ENCODE results near the gene TMEM117. TPM values are rescaled to one million over a fixed set of nuclear protein-coding genes. Genes with fewer than 3 reads are reported as not detected.
"Not testable (repeated sequence)": the region's sequence is repeated elsewhere in the genome, so short reads cannot be mapped to it uniquely, and the experiment has no call there.

TMEM117 gene
- total RNA-seq, 1 donor, result 10.8 TPM

DNA sequence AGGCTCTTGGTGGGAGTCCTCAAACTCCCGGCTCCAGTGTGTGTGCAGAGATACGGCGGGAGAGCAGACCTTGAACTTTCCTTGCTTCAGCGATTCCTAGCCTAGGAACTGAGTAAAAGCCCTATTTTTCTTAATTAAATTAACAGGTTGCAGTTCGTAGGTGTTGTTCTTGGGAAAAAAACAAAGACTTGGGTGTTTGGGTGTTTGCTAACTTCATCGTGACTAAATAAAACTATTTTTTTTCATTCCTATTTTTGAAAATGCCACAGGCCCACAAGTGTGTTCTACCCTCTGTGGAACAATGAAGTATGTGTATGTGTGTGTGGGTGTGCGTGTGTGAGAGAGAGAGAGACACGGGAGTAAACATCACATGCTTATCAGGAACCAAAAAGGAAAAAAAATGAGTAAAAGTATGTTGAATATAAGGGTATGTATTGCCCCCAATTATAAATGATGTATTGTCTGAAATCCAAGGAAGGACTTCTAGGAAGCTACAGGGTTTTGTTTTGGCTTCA lies 651 bp downstream of the TMEM117 start:
- DNase-seq (ENCODE audit: low read depth), result peak; percentile 34
- TF ChIP-seq, protein P1, sequence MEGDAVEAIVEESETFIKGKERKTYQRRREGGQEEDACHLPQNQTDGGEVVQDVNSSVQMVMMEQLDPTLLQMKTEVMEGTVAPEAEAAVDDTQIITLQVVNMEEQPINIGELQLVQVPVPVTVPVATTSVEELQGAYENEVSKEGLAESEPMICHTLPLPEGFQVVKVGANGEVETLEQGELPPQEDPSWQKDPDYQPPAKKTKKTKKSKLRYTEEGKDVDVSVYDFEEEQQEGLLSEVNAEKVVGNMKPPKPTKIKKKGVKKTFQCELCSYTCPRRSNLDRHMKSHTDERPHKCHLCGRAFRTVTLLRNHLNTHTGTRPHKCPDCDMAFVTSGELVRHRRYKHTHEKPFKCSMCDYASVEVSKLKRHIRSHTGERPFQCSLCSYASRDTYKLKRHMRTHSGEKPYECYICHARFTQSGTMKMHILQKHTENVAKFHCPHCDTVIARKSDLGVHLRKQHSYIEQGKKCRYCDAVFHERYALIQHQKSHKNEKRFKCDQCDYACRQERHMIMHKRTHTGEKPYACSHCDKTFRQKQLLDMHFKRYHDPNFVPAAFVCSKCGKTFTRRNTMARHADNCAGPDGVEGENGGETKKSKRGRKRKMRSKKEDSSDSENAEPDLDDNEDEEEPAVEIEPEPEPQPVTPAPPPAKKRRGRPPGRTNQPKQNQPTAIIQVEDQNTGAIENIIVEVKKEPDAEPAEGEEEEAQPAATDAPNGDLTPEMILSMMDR (IDR thresholded peaks at IDR 0.05; ENCODE audit: insufficient read depth, low read depth, low read length), result no peak
- H3K4me3 ChIP-seq (ENCODE audit: low read depth, low read length), result peak overlapping the region; percentile 70

DNA sequence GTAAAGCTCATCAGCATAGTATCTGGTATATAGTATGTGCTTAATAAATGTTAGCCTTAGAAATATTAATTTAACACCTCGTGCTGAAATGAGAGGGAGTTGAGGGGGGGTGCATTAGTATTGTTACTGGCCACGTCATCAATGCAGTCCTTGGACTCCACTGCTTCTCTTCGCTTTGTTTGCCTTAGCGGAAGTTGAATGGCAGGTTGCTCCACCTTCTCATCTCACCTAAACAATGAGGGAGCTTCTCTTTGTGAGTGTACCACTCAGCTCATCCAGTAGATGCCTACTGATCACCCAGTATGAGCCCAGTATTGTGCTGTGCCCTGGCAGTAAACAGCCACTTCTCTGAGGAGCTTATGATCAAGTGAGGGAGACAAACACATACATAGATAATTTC lies 4.5 kb downstream of the TMEM117 start:
- TF ChIP-seq, protein P1 (IDR thresholded peaks at IDR 0.05; ENCODE audit: insufficient read depth, low read depth, low read length), result no peak
- no peak overlapping the region for H3K4me3 ChIP-seq (ENCODE audit: low read depth, low read length)
- DNase-seq (ENCODE audit: low read depth), result no peak

DNA sequence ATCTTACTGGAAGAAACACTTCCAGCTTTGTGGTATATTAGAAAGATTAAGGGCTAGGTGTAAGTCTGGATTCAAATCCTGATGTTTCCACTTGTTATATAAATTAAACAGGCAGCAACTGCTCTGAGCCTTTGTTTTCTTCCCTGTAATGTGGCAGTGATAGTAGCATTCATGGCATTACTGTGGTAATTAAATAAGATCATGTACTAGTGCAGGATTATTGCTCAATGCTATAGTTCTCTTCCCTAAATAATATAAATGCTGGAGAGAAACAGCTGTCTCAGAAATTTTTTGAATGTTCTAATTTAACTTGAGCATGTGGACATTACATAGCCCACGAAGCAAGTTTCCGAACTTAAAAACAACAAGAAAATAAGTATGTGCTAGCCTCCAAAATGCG lies 5.4 kb downstream of the TMEM117 start:
- H3K4me3 ChIP-seq (ENCODE audit: low read depth, low read length), result no peak overlapping the region
- DNase-seq (ENCODE audit: low read depth), result no peak
- TF ChIP-seq, protein P1 (IDR thresholded peaks at IDR 0.05; ENCODE audit: insufficient read depth, low read depth, low read length), result no peak

DNA sequence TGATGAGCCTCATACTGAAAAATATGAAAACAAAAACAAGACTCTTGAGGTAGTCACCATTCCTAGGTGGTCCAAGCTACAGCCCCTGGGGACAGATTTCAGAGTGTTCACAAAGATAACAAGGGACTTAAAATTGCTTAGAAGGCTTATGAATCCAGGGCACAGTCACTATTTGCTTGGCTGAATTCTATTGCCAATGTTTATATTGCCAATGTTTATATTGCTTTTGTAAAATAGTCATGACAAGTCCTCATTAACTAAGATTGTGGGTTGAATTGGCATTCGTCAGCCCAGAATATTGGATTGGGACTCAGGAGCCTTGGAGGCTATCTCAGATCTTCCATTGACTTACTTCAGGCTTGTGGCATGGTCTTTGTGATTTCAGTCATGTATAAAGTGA lies 6.4 kb downstream of the TMEM117 start:
- no peak for DNase-seq (ENCODE audit: low read depth)
- H3K4me3 ChIP-seq (ENCODE audit: low read depth, low read length), result no peak overlapping the region
- TF ChIP-seq, protein P1 (IDR thresholded peaks at IDR 0.05; ENCODE audit: insufficient read depth, low read depth, low read length), result no peak

DNA sequence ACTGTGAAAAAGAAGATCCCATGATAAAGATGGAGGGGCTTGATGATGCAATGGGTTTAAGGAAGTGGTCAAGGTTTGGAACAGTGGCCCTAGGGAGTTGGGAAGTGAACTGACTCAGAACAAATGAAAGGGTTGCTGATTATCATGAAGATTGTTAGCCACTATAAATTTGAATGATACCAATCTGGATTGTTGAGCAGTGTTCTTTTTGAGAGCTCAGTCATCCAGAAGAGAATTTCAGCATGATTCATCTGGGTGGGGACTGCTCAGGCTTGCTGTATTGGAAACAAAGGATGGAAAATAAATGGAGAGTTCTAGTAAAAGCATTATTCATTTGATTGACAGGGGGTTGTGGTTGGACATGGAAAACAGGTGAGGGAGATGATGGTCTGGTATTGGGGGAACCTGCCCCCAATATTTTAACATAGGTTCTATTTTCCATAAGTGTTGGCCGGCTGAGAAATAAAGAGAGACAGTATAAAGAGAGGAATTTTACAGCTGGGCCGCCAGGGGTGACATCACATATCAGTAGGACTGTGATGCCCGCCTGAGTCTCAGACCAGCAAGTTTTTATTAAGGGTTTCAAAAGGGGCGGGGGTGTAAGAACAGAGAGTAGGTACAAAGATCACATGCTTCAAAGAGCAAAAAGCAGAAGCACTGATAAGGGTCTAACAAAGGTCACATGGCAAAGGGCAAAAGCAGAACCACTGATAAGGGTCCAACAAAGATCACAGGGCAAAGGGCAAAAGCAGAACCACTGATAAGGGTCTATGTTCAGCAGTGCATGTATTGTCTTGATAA lies 11.7 kb downstream of the TMEM117 start:
- peak; percentile 8 for DNase-seq (ENCODE audit: low read depth)
- not testable (repeated sequence) for H3K4me3 ChIP-seq (ENCODE audit: low read depth, low read length)

DNA sequence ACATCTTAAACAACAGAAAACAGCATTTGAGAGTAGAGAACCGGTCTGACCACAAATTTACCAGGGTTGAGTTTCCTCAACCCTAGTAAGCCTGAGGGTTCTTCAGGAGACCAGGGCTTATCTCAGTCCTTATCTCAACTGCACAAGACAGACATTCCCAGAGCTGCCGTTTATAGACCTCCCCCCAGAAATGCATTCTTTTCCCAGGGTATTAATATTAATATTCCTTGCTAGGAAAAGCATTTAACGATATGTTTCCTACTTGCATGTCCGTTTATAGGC lies 12.3 kb downstream of the TMEM117 start:
- no peak for DNase-seq (ENCODE audit: low read depth)
- TF ChIP-seq, protein P1 (IDR thresholded peaks at IDR 0.05; ENCODE audit: insufficient read depth, low read depth, low read length), result no peak
- H3K4me3 ChIP-seq (ENCODE audit: low read depth, low read length), result no peak overlapping the region

DNA sequence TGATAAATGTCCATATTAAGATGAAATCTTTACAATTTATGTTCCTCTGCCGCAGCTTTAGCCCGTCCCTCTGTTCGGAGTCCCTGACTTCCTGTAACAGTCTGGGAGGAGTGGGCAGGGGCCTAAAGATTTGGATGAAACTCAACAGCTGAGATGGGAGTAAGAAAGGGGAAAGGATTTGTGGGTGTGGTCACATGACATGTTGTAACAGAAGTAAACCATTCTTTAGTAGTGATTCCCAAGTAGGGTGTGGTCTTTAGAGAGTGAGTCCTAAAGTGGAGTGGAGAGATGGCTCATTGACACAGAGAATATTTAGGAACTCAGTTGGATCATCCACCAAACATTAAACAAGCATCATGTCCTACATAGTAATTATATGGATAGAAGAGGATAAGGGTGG lies 12.9 kb downstream of the TMEM117 start:
- no peak overlapping the region for H3K4me3 ChIP-seq (ENCODE audit: low read depth, low read length)
- TF ChIP-seq, protein P1 (IDR thresholded peaks at IDR 0.05; ENCODE audit: insufficient read depth, low read depth, low read length), result no peak
- no peak for DNase-seq (ENCODE audit: low read depth)

All from fibroblast of villous mesenchyme (primary cell).